ENCODE results near the gene RBM17.
A peak's percentile ranks its signal among the peaks of the same experiment; 100 is the strongest.
"Not testable (repeated sequence)": the region's sequence is repeated elsewhere in the genome, so short reads cannot be mapped to it uniquely, and the experiment has no call there.

RBM17 gene, protein sequence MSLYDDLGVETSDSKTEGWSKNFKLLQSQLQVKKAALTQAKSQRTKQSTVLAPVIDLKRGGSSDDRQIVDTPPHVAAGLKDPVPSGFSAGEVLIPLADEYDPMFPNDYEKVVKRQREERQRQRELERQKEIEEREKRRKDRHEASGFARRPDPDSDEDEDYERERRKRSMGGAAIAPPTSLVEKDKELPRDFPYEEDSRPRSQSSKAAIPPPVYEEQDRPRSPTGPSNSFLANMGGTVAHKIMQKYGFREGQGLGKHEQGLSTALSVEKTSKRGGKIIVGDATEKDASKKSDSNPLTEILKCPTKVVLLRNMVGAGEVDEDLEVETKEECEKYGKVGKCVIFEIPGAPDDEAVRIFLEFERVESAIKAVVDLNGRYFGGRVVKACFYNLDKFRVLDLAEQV

DNA sequence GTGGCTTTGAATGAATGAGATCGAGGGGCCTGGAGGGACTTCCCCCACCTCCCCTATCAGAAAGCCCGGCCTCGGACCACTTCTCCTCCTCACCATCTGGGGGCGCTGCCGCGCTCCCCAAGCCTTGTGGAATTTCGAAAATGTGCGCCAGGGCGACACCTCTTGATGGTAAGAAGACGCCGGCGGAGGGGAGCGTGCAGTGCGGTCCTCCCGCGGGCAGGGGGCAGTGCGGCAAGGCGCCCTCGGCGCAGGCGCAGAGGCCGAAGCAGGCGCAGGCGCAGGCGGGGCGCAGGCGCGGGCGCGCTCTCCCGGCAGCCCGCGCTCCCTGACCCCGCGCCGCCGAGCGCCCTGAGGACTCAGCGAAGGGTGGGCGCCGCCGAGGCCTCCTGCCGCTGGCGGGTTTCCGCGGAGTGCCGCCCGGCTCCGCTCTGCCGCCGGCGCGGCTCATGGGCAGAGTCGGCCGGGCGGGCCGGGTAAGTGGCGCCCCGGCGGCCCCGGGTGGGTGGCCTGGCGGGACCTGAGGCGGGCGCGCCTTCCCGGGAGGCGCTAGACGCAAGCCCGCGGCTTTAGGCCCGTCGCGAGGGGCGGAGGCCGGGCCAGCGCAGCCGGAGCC, at the start of gene RBM17:
Gene RBM17 (plus strand): TSS at position 314 of the 613 bp plus-strand sequence. CDS start 8,032 bp downstream, outside the sequence.
- peak within 1 kb of the TSS; percentile 58 for H3K27ac ChIP-seq

DNA sequence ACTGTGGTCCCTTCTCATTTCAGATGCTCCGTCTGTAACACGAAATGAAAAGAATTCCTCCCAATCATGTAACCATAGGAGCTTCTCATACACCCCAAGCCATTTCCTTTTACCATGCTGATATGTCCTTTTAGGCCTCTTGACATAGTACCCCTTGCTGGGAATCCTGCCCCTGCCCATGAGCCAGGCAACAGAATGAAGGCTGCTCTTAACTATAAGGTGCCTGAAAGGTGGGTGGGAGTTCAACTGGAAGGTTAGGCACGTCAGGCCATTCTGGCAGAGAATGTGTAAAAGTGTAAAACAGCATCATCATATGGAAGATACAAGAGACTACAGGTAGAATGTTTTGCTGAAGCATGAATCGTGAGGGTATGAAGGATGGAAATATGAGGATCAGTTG, 49.1 kb upstream of the RBM17 start:
- TF ChIP-seq ZFX (IDR thresholded peaks at IDR 0.05; ENCODE audit: borderline replicate concordance): no peak
- TF ChIP-seq, protein P1, sequence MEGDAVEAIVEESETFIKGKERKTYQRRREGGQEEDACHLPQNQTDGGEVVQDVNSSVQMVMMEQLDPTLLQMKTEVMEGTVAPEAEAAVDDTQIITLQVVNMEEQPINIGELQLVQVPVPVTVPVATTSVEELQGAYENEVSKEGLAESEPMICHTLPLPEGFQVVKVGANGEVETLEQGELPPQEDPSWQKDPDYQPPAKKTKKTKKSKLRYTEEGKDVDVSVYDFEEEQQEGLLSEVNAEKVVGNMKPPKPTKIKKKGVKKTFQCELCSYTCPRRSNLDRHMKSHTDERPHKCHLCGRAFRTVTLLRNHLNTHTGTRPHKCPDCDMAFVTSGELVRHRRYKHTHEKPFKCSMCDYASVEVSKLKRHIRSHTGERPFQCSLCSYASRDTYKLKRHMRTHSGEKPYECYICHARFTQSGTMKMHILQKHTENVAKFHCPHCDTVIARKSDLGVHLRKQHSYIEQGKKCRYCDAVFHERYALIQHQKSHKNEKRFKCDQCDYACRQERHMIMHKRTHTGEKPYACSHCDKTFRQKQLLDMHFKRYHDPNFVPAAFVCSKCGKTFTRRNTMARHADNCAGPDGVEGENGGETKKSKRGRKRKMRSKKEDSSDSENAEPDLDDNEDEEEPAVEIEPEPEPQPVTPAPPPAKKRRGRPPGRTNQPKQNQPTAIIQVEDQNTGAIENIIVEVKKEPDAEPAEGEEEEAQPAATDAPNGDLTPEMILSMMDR (IDR thresholded peaks at IDR 0.05): no peak
- no peak overlapping the region for H3K27ac ChIP-seq

More for the DNA sequence above, at the start of gene RBM17:
- TF ChIP-seq ZFX (IDR thresholded peaks at IDR 0.05; ENCODE audit: borderline replicate concordance): no peak
- TF ChIP-seq, protein P1 (IDR thresholded peaks at IDR 0.05): peak; percentile 100

DNA sequence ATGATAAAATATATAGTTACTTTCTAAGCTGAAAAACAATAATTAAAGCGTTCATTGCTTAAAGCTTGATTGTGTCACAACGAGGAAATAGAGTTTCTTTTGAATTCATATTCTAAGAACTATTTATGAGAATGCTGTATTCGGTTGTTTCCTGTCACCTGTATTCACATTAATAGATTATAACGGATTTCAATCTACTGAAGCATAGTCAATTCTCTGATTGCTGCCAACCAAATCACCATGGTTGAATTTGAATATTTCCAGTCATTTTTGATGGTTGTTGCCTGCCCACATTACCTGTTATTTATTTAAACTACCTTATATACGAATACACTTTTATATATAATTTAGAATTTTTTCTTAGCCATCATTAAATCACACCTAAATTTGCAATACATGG, 48.6 kb upstream of the RBM17 start:
- TF ChIP-seq ZFX (IDR thresholded peaks at IDR 0.05; ENCODE audit: borderline replicate concordance): no peak
- H3K27ac ChIP-seq: no peak overlapping the region

DNA sequence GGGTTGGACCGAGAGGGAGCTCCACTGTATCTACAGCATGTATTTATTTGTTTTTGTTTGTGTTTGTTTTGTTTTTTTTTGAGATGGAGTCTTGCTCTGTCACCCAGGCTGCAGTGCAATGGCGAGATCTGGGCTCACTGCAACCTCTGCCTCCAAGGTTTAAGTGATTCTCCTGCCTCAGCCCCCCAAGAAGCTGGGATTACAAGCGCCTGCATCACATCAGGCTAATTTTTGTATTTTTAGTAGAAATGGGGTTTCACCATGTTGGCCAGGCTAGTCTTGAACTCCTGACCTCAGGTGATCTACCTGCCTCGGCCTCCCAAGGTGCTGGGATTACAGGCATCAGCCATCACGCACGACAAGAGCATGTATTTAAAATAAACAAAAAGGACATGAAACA, 45.5 kb upstream of the RBM17 start:
- not testable (repeated sequence) for H3K27ac ChIP-seq

DNA sequence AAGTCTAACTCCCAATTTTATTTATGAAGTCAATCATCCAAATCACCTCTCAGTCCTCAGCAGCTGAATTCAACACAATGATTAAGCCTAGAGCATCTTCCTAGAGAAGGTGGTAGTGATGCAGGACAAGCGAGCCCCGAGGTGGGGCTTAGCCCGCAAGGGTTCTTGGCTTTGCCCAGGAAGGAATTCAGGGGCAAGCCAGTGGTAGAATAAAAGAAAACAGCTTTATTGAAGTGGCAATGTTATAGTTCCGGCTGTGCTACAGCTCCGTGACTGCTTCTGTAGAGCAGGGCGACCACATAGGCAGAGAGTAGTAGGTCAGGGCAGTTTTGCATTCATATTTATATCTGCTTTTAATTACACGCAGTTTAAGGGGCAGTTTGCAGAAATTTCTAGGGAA, 44.8 kb upstream of the RBM17 start:
- H3K27ac ChIP-seq: no peak overlapping the region
- TF ChIP-seq, protein P1 (IDR thresholded peaks at IDR 0.05): no peak
- TF ChIP-seq ZFX (IDR thresholded peaks at IDR 0.05; ENCODE audit: borderline replicate concordance): no peak

DNA sequence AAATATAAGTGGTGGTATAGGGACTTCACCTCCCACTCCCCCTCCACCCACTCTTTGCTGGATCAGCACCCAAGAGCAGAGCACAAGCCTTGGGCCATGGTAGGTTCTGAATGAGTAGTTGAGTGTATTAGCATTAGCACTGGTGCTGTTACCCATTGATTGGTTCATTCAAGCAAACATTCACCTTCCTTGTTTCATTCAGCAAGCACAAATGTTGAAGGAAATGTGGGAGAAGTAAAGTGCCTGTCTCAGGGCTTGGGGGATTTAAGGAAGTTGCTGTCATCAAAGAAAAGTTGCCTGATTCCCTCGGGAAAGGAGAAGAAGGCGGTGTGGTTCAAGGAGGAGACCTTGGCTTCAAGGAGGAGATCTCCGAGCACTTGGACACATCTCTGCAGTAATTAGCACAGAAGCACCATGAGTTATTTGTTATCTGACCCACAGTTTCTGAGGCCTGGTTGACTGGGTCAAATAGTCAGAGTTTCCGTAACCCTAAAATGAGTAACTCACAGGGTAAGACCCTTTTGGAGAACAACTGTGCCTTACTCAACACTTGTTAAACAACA, 44.0 kb upstream of the RBM17 start:
- no peak overlapping the region for H3K27ac ChIP-seq
- no peak for TF ChIP-seq ZFX (IDR thresholded peaks at IDR 0.05; ENCODE audit: borderline replicate concordance)
- TF ChIP-seq, protein P1 (IDR thresholded peaks at IDR 0.05): no peak

DNA sequence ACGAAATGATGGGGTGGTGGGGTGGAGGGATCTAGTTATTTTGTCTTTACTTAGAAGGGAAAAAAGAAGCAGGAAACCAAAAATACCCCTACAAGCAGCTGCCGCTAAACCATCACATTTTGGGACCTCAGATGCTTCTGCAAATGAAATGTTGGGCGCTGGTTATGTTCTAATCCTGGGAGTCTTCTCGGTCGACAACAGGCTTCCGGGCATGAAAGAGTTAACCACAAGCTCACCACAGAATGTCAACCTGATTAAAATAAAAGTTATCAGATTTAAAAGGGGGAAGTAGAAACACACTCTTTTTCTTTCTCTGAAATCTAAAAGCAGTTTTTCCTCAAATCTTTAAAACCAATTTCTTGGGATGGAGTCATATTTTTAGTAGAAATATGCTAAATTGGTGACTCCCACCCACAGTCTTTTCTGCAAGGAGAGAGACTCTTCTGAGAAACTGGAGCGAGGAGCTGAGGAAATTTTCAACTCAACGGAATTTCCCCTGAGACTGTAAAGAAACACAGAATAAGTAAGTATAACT, 43.5 kb upstream of the RBM17 start:
- no peak overlapping the region for H3K27ac ChIP-seq
- TF ChIP-seq, protein P1 (IDR thresholded peaks at IDR 0.05): no peak
- no peak for TF ChIP-seq ZFX (IDR thresholded peaks at IDR 0.05; ENCODE audit: borderline replicate concordance)

All from 22Rv1 (cell line).